ENCODE data around the gene SYTL3.

DNA sequence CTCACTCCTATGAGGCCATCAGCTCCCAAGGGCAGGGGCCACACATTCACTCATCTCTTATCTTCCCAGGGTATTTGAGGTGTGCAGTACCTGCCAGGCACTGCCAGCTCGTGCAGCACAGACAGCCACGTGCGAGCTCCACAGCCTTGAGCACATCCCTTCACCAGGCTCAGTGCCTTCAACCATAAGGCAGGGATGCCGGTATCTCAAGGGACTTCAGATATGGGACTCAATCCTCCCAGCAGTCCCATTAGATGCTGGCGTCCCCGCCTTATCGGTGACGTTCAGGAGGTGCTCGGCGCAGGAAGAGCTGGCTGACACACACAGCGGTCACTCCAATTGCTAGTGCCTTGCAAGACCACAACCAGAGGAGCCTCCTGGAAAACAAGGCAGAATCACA lies 122.3 kb downstream of the SYTL3 start:
- TF ChIP-seq, protein P1, sequence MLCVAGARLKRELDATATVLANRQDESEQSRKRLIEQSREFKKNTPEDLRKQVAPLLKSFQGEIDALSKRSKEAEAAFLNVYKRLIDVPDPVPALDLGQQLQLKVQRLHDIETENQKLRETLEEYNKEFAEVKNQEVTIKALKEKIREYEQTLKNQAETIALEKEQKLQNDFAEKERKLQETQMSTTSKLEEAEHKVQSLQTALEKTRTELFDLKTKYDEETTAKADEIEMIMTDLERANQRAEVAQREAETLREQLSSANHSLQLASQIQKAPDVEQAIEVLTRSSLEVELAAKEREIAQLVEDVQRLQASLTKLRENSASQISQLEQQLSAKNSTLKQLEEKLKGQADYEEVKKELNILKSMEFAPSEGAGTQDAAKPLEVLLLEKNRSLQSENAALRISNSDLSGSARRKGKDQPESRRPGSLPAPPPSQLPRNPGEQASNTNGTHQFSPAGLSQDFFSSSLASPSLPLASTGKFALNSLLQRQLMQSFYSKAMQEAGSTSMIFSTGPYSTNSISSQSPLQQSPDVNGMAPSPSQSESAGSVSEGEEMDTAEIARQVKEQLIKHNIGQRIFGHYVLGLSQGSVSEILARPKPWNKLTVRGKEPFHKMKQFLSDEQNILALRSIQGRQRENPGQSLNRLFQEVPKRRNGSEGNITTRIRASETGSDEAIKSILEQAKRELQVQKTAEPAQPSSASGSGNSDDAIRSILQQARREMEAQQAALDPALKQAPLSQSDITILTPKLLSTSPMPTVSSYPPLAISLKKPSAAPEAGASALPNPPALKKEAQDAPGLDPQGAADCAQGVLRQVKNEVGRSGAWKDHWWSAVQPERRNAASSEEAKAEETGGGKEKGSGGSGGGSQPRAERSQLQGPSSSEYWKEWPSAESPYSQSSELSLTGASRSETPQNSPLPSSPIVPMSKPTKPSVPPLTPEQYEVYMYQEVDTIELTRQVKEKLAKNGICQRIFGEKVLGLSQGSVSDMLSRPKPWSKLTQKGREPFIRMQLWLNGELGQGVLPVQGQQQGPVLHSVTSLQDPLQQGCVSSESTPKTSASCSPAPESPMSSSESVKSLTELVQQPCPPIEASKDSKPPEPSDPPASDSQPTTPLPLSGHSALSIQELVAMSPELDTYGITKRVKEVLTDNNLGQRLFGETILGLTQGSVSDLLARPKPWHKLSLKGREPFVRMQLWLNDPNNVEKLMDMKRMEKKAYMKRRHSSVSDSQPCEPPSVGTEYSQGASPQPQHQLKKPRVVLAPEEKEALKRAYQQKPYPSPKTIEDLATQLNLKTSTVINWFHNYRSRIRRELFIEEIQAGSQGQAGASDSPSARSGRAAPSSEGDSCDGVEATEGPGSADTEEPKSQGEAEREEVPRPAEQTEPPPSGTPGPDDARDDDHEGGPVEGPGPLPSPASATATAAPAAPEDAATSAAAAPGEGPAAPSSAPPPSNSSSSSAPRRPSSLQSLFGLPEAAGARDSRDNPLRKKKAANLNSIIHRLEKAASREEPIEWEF (IDR thresholded peaks at IDR 0.05; ENCODE audit: insufficient replicate concordance, low read depth, low read length): no peak
- TF ChIP-seq POLR2A (IDR thresholded peaks at IDR 0.05; ENCODE audit: low read depth, low read length): peak; percentile 56
- TF ChIP-seq EZH2 (IDR thresholded peaks at IDR 0.05; ENCODE audit: borderline replicate concordance, control insufficient read depth, low read depth, low read length): no peak
- TF ChIP-seq, protein P2, sequence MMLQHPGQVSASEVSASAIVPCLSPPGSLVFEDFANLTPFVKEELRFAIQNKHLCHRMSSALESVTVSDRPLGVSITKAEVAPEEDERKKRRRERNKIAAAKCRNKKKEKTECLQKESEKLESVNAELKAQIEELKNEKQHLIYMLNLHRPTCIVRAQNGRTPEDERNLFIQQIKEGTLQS (IDR thresholded peaks at IDR 0.05; ENCODE audit: borderline replicate concordance, extremely low read depth, low read depth, low read length): no peak
- TF ChIP-seq CEBPB (IDR thresholded peaks at IDR 0.05; ENCODE audit: borderline replicate concordance in 1 of 2, low read depth in 2 of 2, low read length in 2 of 2): no peak
- no peak for TF ChIP-seq ESRRA (IDR thresholded peaks at IDR 0.05; ENCODE audit: low read length)
- TF ChIP-seq ZZZ3 (IDR thresholded peaks at IDR 0.05; ENCODE audit: control insufficient read depth, insufficient read length, low read depth): no peak
- TF ChIP-seq, protein P3, sequence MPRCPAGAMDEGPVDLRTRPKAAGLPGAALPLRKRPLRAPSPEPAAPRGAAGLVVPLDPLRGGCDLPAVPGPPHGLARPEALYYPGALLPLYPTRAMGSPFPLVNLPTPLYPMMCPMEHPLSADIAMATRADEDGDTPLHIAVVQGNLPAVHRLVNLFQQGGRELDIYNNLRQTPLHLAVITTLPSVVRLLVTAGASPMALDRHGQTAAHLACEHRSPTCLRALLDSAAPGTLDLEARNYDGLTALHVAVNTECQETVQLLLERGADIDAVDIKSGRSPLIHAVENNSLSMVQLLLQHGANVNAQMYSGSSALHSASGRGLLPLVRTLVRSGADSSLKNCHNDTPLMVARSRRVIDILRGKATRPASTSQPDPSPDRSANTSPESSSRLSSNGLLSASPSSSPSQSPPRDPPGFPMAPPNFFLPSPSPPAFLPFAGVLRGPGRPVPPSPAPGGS (IDR thresholded peaks at IDR 0.05; ENCODE audit: borderline replicate concordance, insufficient read depth, low read depth, low read length, poor library complexity, severe bottlenecking): no peak
- TF ChIP-seq, protein P4, sequence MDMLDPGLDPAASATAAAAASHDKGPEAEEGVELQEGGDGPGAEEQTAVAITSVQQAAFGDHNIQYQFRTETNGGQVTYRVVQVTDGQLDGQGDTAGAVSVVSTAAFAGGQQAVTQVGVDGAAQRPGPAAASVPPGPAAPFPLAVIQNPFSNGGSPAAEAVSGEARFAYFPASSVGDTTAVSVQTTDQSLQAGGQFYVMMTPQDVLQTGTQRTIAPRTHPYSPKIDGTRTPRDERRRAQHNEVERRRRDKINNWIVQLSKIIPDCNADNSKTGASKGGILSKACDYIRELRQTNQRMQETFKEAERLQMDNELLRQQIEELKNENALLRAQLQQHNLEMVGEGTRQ (IDR thresholded peaks at IDR 0.05; ENCODE audit: borderline replicate concordance, low read depth, low read length): no peak

All from GM12878 (cell line).